Raji (cell line): Measurements from ENCODE around the gene GALNT18.
A peak's percentile ranks its signal among the peaks of the same experiment; 100 is the strongest.

Experiments
- POLR2A ChIP-seq: IDR thresholded peaks from 2 replicates; pipeline ENCODE4 v1.6.1; 2011; ENCODE audit warnings: low read depth, low read length, control low read depth; ENCODE audit not compliant: insufficient read depth

The GALNT18 gene

DNA sequence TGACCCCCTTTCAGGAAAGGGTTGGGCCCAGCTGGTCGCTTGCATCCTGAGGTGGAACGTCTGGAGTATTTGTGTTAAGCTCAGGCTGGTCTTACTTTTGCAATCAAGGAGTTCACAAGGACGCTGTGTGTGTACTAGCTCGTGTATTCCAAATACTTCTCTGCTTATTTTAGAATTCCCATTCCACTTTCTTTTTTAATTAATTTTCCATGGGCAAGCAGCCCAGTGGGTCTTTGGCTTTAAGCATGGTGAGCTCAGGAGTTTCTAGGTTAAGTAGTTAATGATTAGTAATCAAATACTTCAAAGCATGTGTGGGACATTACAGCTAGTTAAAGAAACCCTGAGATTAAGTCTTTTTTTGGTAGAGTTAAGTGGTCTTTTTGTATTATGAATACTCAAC lies 337.3 kb downstream of the GALNT18 start:
- no peak for TF ChIP-seq POLR2A

DNA sequence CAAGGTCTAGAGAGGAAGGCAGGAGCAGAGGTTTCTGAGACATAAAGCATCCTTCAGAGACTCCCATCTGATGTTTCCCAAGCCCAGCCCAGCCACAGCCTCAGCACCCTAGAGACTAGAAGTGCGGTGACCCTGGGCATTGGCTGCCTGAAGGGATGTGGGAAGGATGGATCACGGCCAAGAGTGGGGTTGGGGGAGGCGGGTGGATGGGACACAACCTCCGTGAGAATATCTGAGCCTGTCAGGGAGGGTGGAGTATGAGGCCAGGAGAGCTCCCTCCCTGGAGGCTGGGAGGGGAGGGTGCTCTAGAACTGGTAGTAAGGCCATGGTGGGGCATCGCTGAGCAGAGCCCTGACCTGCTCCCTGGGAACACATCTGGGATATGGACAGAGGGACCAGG lies 340.2 kb downstream of the GALNT18 start:
- no peak for TF ChIP-seq POLR2A

DNA sequence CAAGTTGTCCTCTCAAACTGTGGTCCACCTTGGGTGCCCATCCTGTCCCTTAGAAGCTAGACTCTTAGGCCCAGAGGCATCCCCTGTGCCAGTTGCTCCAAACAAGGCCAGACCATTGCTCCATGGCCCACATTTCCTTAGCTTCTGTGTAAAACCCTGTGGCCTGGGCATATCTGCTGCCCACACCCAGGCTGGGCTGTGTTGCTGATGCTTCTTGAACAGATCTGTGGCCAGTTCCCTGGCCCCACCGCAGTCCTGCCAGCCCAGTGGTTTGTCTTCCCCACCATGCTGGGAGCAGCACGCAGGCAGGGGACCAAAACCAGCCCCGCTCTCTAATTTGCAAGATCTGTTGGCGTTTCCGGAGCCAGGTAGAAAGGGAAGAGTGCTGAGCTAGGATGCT lies 341.0 kb downstream of the GALNT18 start:
- no peak for TF ChIP-seq POLR2A

DNA sequence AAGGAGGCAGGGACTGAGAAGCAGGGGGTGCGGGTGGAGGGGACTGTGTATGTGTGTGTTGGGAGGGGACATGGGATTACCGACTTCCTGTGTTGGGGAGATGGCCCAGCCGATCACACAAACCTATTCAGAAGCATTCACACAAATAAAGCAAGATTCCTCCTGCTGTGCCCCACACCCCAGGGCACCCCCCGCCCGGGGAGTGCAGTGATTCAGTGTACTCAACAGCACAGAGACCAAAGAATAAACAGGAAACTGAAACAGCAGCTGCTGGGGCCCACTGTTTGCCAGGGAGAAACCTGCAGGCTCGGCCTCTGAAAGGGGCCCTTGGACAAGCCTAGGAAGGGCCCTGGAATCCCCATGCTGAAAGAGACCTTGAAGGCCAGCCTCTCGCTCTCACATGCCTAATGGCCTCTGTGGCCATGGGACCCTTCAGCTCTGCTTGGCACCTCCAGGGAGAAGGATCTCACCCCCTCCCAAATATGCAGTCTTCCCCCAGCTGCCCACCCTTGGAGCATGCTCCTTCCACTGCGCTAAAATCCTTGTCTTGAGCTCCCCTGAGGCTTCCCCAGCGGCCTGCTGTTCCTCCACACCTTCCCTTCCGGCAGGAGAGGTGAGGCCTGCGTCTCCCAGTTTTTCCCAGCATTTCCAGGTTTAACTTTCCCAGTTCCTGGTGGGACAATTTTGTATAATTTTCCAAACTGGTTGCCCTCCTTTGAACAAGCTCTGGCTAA lies 341.7 kb downstream of the GALNT18 start:
- TF ChIP-seq POLR2A, result no peak

DNA sequence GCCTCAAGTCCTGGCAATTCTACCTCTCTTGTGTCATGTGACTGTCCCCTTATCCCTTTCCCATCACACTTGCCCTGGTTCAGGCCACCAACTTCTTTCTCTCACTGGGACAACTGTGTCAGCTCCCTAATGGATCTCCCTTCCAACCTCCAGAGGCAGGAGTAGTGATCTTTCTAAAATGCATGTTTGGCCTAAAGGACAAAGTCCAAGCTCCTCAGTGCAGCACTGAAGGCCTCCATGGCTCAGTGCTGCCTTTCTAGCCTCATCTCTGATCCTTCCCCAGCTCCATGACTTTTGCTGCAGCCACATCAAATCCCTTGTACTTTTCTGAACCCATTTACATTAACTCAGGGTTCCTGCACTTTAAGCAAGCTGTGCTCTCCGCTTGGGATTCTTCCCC lies 349.6 kb downstream of the GALNT18 start:
- no peak for TF ChIP-seq POLR2A

DNA sequence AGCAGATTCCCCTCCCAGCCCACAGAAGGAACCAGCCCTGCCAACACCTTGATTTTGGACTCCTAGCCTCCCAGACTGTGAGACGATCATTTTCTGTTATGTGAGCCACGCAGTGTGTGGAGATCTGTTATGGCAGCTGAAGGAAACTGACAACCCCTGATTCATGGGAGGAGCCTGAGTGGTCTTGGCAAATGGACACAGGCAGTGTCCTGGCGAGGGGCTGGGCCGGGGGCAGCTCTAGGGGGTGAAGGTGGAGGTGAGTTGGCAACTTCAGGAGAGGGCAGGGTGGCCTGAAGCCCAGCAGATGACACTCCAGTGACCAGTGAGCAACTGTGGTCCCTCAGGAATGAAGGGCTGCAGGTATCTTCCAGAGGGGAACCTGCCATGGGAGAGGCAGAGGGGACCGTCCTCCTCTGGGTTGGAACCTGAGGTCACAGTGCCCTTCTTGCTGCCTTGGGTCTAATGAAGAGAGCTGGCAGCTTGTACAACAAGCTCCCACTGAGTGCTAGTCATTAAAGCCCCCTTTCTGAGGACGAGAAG lies 351.5 kb downstream of the GALNT18 start:
- TF ChIP-seq POLR2A, result no peak

DNA sequence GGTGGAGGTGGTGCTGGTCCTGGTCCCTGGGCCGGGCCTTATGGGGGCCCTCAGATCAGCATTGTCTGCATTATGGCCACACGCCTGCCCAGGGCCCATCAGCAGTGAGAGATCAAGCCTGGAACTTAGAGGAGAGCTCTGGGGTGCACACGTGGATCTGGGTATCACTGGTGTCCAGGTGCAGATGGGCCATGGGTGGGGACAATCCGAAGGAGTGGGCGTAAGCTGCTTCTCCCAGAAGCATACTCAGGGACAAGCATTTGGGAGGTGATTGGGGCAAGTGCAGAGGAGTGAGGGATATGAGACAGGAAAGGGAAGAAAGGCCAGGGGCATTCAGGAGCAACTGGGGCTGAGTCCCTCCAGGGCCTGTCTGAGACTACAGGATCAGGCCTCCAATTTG lies 353.1 kb downstream of the GALNT18 start:
- TF ChIP-seq POLR2A, result no peak

DNA sequence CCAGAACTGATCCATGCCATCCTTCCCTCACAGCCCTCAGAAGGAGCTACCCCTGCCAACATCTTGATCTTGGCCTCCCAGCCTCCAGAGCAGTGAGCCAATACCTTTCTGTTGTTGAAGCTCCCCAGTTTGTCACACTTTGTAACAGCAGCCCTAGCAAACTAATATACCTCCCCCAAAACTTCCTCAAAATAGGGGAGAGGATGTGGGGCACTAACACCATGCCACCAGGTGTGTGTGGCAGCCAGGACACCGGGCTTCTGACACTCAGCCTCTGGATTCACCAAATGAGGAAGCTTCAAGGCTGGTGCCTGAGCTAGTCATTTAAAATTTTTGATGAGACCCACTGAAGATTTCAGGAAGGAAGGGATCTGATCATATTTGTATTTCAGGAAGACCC lies 353.7 kb downstream of the GALNT18 start:
- TF ChIP-seq POLR2A, result no peak

DNA sequence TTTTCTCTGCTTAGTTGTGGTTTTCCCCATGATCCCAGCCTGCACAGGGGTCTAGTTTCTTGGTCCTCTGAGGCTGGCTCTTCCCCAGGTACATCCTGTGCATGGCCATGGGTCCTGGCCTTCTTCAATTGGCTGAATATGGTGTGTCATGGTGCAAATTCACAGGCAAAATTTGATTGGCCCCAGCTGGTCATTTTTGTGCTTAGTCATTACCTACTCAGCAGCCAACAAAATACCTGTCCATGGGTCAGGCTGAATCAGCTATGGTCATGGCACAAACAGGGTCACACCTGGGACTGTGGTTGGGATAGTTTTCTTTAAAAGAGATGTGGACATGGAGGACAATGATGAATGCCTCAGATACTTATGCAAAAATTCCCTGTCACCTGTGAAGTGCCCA lies 354.5 kb downstream of the GALNT18 start:
- no peak for TF ChIP-seq POLR2A

DNA sequence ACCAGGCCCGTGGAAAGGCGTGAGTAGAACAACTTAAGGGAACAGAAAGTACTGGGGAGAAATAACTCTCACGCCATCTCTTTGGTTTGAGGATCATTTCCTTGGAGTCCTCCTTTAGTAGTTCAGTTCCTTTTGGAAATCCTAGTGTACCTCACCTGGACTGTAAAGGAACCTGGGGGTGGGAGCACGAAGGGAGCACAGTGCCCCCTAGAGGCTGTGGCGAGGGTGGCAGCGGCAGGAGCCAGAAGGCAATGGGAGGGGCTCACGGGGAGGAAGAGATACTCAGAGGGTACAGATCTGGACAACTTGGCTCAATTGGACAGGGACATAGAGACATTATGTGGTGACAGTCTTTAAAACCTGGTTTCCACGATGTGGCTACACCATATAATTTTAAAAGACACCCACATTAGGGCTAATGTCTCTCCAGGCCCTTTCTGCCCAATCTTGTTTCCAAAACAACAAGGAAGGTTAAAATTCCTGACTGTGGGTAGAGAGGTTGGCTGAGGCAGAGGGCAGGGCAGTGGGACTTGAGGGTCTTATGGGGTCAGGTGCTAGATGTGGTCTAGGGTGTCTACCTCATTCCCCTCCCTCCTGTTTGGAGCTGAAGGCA lies 355.7 kb downstream of the GALNT18 start:
- no peak for TF ChIP-seq POLR2A

DNA sequence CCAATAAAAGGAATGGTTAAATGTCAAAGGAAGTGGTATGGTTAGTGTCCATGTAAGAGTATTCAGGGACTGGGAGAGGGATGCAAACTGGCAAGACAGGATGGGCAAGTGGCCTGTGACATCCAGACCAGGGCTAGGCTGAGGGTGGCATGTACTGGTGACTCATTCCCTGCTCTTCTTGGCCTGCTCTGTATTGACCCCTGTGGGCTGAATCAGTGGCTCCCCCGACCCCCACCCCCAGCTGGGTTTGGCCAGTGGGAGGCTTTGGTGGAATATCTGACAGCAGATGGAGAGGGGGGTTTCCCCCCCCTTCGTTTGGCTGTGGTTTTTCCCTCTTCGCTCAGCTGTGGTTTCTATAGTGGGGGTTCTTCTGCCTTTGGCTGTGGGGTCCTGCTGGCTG lies 356.5 kb downstream of the GALNT18 start:
- no peak for TF ChIP-seq POLR2A

DNA sequence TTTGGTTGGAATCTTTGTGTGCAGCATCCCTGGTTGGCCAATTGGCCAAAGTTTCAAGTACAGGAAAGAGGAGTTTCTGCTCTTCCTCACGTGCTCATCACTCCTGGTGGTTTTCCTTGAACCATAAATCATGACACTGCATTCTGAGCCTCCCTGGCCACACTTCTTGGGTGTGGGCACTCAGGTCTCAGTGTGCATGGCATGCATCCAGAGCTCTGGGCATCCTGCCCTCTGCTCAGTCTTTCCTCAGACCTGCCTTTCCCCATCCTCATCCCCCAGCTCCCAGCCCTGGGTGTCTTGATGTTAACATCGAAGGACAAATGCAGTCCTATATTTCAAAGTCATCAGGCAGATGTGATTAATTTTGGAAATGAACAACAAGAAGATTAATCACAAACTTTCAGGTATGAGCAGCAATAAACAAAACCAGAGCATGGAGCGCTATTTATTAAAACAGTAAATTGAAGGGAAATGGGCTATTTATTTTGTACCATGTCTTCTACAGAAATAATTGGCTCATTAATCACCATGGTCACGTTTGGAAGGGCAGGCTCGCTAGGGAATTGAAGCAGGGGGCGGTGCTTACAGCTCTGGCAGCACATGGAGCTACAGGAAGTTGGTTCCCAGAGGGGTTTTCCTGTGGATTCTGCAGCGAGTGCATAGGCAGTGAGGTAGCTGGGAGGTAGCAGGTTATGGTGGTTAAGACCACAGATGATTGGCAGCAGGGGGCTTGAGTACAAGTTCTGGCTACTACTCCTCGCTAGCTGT lies 358.4 kb downstream of the GALNT18 start:
- no peak for TF ChIP-seq POLR2A

DNA sequence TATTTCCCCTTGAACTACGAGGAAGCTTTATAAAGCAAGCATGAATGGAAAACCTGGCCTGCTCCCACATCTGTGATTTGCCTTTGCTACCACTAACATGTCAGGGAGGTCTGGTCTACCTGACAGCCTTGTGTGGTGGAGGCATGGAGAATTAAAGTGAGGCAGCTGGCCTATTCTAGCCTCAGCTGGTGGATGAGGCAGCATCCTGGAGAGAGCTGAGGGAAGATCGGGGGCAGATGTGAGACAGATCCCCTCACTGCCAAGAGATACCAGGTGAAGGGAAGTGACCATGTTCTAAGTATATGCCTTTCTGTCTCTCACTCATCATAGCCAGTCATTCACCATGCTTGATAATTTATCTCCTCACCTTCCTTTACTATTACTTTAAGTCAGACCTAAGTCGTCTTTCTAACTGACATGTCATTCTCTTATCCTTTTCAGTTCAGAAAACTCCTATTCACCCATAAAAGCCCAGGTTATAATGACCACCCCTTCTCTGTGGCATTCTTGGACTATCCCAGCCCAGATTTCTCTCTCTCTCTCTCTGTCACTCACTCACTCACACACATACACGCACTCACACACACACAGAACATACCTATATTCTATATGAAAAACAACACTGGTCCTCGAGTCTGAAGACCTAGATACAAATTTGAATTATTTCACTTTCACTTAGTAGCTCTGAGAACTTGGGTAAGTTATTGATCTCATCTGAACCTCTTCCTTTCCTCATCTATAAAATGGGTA lies 359.5 kb downstream of the GALNT18 start:
- no peak; the same call in 1 of the 2 replicates for TF ChIP-seq POLR2A

DNA sequence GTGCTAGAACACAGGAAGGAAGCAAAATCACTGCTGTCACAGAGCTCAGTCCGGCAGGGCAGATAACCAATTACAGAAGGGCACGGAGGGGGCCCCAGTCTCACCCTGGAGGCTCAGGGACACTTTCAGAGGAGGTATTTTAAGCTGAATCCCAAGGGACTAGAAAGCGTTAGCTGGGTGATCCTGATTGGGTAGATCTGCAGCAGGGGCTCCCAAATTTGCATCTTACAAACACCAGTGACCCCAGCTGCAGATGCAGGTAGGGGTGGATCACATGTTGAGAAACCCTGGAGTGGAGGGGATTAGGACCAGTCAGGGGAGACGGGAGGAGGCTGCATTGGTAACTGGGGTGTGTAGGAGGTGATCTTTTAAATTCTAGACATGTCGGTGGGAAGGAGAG lies 360.2 kb downstream of the GALNT18 start:
- peak; percentile 52 for TF ChIP-seq POLR2A

DNA sequence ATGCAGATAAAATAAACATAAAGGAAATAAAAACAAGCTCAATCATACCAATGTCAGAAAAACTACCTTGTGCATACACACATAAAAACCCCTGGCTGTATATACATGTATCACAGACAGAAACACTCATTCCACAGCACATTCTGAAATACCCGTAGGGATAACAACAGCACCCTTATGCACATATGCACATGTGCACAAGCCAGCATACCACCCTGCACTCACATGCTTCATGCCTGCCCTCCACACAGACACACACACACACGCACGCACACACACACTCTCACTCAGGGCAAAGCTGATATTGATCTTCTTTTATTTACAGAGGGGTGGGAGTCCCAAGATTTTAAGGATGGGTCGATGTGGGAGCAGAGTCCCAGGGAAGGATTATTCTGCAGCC lies 360.9 kb downstream of the GALNT18 start:
- no peak for TF ChIP-seq POLR2A
